ENCODE results near the gene ALDH8A1.

ALDH8A1 gene

GRCh38 chr6:134870677-134871498 is 79.0 kb downstream of the ALDH8A1 start:
- no peak for DNase-seq (ENCODE audit: low read depth)

DNA sequence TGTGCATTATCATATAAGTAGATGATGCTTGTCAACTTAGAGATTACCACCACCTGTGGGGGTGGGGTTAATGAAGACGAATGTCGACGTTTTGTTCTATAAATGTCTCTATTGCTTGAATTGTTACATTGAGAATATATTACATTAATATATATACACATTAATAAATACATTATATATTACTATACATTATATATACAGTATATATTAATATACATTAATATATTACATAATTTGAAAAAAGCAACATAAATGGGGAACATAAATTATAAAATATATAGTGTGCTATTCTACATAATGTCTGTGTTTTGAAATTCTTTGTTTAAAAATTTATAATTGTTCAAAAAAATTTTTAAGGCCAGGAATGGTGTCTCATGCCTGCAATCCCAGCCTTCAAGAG is 81.1 kb downstream of the ALDH8A1 start:
- no peak for DNase-seq (ENCODE audit: low read depth)

Measured in T-helper 22 cell (primary cell).